ENCODE data around the gene HACD2. TPM values are rescaled to one million over a fixed set of nuclear protein-coding genes. Genes with fewer than 3 reads are reported as not detected.

Gene HACD2
- total RNA-seq, 1 experiment from 2014 or later: 43.0 TPM

DNA sequence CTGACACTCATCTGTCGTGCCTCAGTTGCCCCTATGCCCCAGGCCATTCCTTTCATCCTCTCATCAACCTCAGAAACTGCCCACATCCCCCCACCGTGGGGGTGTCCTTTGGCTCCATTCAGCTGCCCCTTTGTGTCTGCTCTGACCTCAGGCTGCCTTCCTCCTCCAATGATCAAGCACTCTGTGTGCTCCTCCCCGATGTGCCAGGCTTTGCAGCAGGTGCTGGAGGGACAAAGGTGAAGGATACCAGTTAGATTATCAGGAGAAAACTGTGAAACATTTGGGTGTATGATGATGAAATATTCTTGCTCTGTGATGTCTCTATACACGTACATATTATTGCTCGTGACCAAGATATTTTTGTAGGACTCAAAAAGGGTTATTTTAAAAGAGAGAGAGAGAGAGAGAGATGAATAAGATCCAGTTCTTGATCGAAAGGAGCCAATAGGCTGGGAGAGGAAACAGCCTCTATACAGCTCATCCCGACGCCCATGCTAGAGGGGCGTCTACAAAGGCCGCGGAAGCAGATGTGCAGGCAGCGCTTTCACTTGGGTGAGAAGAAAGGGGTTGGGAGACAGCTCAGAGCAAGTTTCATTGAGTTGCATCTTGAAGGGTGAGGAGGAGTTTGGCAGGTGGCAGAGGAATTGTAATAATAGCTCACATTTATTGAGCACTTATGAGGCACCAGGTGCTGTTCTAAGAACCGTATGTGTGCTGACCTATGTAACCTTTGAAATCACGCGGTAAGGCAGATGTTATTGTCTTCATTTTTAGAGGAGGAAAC is 107.7 kb downstream of the HACD2 start:
- Histone ChIP-seq H3K9me2 (ENCODE audit: insufficient read depth) (no peaks in the 10 kb centered on the region), H4K20me1 (ENCODE audit: insufficient read depth) (no peaks in the 10 kb centered on the region), H2AFZ (ENCODE audit: low read depth, low read length, poor library complexity, severe bottlenecking) (no peak overlapping the region), H3K9ac (ENCODE audit: low read length) (no peak overlapping the region), H3K4me1 (ENCODE audit: control insufficient read depth in 1 of 2, insufficient read depth in 2 of 2, low read length in 2 of 2) (no peaks in the 10 kb centered on the region), H3K27me3 (ENCODE audit: insufficient read depth, low read length) (peaks cover 20% of the 10 kb centered on the region), H3K27ac (ENCODE audit: low read depth, low read length) (no peak overlapping the region), H3K4me3 (replicated peaks in 1 of 2; ENCODE audit: low read depth in 1 of 2, low read length in 2 of 2) (no peak overlapping the region), H3K36me3 (ENCODE audit: control insufficient read depth in 1 of 2, insufficient read depth in 2 of 2, low read length in 2 of 2) (no peaks in the 10 kb centered on the region), H3K79me2 (ENCODE audit: insufficient read depth, low read length) (no peaks in the 10 kb centered on the region), H3K9me3 (ENCODE audit: control insufficient read depth in 1 of 2, insufficient read depth in 1 of 2, low read depth in 1 of 2, low read length in 2 of 2) (no peaks in the 10 kb centered on the region), H3K4me2 (ENCODE audit: low read length) (no peak overlapping the region)
- DNase-seq (ENCODE audit: low read depth, low spot score) (no peak), ATAC-seq (no peak)
- intact Hi-C loops (cut with micrococcal nuclease): no loop called here
- TF ChIP-seq ELF1 (IDR thresholded peaks at IDR 0.05; ENCODE audit: borderline replicate concordance, low read depth) (no peak), SIN3A (IDR thresholded peaks at IDR 0.05; ENCODE audit: low read depth) (no peak), EZH2phosphoT487 (IDR thresholded peaks at IDR 0.05; ENCODE audit: borderline replicate concordance) (no peak), EZH2 (IDR thresholded peaks at IDR 0.05) (no peak), YY1 (IDR thresholded peaks at IDR 0.05; ENCODE audit: extremely low read depth, insufficient replicate concordance, low read depth, low read length) (no peak), CEBPB (IDR thresholded peaks at IDR 0.05; ENCODE audit: low read depth) (no peak)
- TF ChIP-seq, protein P1, sequence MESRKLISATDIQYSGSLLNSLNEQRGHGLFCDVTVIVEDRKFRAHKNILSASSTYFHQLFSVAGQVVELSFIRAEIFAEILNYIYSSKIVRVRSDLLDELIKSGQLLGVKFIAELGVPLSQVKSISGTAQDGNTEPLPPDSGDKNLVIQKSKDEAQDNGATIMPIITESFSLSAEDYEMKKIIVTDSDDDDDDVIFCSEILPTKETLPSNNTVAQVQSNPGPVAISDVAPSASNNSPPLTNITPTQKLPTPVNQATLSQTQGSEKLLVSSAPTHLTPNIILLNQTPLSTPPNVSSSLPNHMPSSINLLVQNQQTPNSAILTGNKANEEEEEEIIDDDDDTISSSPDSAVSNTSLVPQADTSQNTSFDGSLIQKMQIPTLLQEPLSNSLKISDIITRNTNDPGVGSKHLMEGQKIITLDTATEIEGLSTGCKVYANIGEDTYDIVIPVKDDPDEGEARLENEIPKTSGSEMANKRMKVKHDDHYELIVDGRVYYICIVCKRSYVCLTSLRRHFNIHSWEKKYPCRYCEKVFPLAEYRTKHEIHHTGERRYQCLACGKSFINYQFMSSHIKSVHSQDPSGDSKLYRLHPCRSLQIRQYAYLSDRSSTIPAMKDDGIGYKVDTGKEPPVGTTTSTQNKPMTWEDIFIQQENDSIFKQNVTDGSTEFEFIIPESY (IDR thresholded peaks at IDR 0.05; ENCODE audit: extremely low read depth, insufficient replicate concordance, low read length): no peak
- TF ChIP-seq, protein P2, sequence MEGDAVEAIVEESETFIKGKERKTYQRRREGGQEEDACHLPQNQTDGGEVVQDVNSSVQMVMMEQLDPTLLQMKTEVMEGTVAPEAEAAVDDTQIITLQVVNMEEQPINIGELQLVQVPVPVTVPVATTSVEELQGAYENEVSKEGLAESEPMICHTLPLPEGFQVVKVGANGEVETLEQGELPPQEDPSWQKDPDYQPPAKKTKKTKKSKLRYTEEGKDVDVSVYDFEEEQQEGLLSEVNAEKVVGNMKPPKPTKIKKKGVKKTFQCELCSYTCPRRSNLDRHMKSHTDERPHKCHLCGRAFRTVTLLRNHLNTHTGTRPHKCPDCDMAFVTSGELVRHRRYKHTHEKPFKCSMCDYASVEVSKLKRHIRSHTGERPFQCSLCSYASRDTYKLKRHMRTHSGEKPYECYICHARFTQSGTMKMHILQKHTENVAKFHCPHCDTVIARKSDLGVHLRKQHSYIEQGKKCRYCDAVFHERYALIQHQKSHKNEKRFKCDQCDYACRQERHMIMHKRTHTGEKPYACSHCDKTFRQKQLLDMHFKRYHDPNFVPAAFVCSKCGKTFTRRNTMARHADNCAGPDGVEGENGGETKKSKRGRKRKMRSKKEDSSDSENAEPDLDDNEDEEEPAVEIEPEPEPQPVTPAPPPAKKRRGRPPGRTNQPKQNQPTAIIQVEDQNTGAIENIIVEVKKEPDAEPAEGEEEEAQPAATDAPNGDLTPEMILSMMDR (IDR thresholded peaks at IDR 0.05 in 2 of 3, conservative IDR thresholded peaks at IDR 0.05 in 1 of 3; ENCODE audit: borderline replicate concordance in 1 of 3, insufficient read depth in 1 of 3, low read depth in 2 of 3, low read length in 2 of 3): no peak
- BruUV-seq (replicated peaks): no TSS peak
- RAD21 ChIA-PET (ENCODE audit: low non-redundant PET in 1 of 2, low total read pairs in 2 of 2, uncharacterized antibody in 2 of 2, unreplicated experiment in 2 of 2): no interaction called here
- CTCF ChIA-PET: no interaction called here
- POLR2A ChIA-PET: no interaction called here

Data from HCT116 (cell line).